ENCODE results near the gene SRSF12.

DNA sequence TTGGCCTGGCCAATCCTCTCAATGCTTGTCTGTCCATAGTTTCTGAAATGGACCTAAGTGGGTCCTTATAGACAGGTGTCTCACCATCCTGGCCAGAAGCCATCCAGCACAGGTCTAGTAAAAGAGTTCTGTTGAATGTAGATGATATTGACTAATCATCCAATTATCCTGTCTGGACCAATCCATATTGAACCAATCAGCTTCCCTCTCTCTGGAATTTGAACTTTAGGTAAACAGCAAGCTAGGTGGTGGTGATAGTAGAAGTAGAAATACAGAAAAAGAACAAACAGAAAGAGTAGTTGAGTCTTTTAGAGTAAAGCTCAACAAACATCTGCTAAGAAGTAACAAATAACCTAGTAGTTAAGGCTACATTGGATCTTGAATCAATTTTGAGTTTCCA is 46.8 kb downstream of the SRSF12 start:
- TF ChIP-seq EZH2phosphoT487 (IDR thresholded peaks at IDR 0.05; ENCODE audit: low read depth, severe bottlenecking, unreplicated experiment) (no peak), EZH2 (IDR thresholded peaks at IDR 0.05; ENCODE audit: borderline replicate concordance) (no peak)
